ENCODE data around the gene ZCCHC7. TPM values are rescaled to one million over a fixed set of nuclear protein-coding genes. Genes with fewer than 3 reads are reported as not detected.
A peak's percentile ranks its signal among the peaks of the same experiment; 100 is the strongest.

Gene ZCCHC7
- total RNA-seq, 1 donor, result 32.6 TPM

DNA sequence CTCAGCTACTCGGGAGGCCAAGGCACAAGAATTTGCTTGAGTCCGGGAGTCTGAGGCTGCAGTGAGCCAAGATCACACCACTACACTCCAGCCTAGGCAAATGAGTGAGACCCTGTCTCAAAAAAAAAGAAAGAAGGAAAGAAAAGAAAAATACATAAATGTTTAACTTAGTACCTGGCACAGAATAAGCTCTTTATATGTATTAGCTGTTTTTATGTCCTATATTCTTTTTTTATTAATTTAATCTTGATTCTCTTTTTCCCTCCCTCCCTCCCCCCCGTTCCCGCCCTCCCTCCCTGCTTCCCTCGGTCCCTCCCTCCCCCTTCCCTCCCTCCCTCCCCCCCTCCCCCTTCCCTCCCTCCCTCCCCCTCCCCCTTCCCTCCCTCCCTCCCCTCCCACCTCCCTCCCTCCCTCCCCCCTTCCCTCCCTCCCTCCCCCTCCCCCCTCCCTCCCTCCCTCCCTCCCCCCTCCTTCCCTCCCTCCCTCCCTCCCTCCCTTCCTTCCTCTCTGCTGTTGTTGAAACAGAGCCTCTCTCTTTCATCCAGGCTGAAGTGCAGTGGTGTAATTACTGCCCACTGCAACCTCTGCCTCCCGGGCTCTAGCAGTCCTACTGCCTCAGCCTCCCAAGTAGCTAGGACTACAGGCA is 166.3 kb downstream of the ZCCHC7 start:
- Histone ChIP-seq H3K79me2 (ENCODE audit: insufficient read depth, low read length) (peaks cover 4% of the 10 kb centered on the region), H3K4me2 (ENCODE audit: insufficient read depth, low read length) (no peak overlapping the region), H3K27ac (ENCODE audit: low read depth, low read length) (no peak overlapping the region)

GRCh38 chr9:37287317-37287716 is 166.9 kb downstream of the ZCCHC7 start:
- no peak for TF ChIP-seq CTCF (IDR thresholded peaks at IDR 0.05; ENCODE audit: extremely low read depth, low read depth, low read length)
- Histone ChIP-seq H3K4me3 (ENCODE audit: insufficient read depth, low read length) (no peak overlapping the region), H3K4me1 (ENCODE audit: insufficient read depth, low read length) (peaks cover 31% of the 10 kb centered on the region), H3K27me3 (ENCODE audit: insufficient read depth, low read length) (no peaks in the 10 kb centered on the region), H3K9me3 (ENCODE audit: low read depth, low read length) (no peaks in the 10 kb centered on the region), H3K27ac (ENCODE audit: low read depth, low read length) (no peak overlapping the region), H3K36me3 (ENCODE audit: insufficient read depth, low read length) (no peaks in the 10 kb centered on the region), H3K4me2 (ENCODE audit: insufficient read depth, low read length) (no peak overlapping the region), H3K79me2 (ENCODE audit: insufficient read depth, low read length) (peaks cover 4% of the 10 kb centered on the region), H4K20me1 (ENCODE audit: insufficient read depth, low read length) (no peaks in the 10 kb centered on the region), H2AFZ (ENCODE audit: low read length) (no peak overlapping the region)
- DNase-seq (ENCODE audit: insufficient read length, low spot score, missing footprints), result no peak

More for the DNA sequence above, 166.3 kb downstream of the ZCCHC7 start:
- Histone ChIP-seq H3K4me3 (ENCODE audit: insufficient read depth, low read length) (no peak overlapping the region), H3K27me3 (ENCODE audit: insufficient read depth, low read length) (no peaks in the 10 kb centered on the region), H3K36me3 (ENCODE audit: insufficient read depth, low read length) (no peaks in the 10 kb centered on the region), H4K20me1 (ENCODE audit: insufficient read depth, low read length) (no peaks in the 10 kb centered on the region), H3K9me3 (ENCODE audit: low read depth, low read length) (no peaks in the 10 kb centered on the region), H3K4me1 (ENCODE audit: insufficient read depth, low read length) (peaks cover 28% of the 10 kb centered on the region), H2AFZ (ENCODE audit: low read length) (no peak overlapping the region)
- no peak for DNase-seq (ENCODE audit: insufficient read length, low spot score, missing footprints)
- TF ChIP-seq CTCF (IDR thresholded peaks at IDR 0.05; ENCODE audit: extremely low read depth, low read depth, low read length), result no peak

DNA sequence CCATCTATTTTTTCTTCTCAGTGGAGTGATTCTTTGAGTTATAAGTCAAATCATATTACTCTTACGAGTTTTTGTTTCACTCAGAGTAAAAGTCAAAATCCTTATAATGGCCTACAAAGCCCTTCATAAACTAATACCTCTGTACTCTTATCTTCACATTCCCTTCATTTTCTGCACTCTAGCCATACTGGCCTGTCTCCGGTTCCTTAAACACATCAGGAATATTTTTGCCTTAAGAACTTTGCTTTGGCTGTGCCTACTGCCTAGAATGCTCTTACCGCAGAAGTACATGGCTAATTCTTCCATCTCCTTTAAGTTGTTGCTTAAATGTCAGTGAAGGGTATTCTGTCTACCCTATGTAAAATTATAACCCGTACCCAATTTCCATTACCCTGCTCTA is 169.3 kb downstream of the ZCCHC7 start:
- TF ChIP-seq CTCF (IDR thresholded peaks at IDR 0.05; ENCODE audit: extremely low read depth, low read depth, low read length), result no peak
- Histone ChIP-seq H3K27me3 (ENCODE audit: insufficient read depth, low read length) (no peaks in the 10 kb centered on the region), H3K4me2 (ENCODE audit: insufficient read depth, low read length) (no peak overlapping the region), H3K36me3 (ENCODE audit: insufficient read depth, low read length) (no peaks in the 10 kb centered on the region), H3K27ac (ENCODE audit: low read depth, low read length) (no peak overlapping the region), H3K4me3 (ENCODE audit: insufficient read depth, low read length) (no peak overlapping the region), H2AFZ (ENCODE audit: low read length) (no peak overlapping the region), H3K9me3 (ENCODE audit: low read depth, low read length) (no peaks in the 10 kb centered on the region), H4K20me1 (ENCODE audit: insufficient read depth, low read length) (no peaks in the 10 kb centered on the region), H3K79me2 (ENCODE audit: insufficient read depth, low read length) (peaks cover 4% of the 10 kb centered on the region), H3K4me1 (ENCODE audit: insufficient read depth, low read length) (peaks cover 22% of the 10 kb centered on the region)
- DNase-seq (ENCODE audit: insufficient read length, low spot score, missing footprints), result no peak

- Histone ChIP-seq H3K27me3 (ENCODE audit: insufficient read depth, low read length) (no peaks in the 10 kb centered on the region), H4K20me1 (ENCODE audit: insufficient read depth, low read length) (no peaks in the 10 kb centered on the region), H3K79me2 (ENCODE audit: insufficient read depth, low read length) (peaks cover 4% of the 10 kb centered on the region), H2AFZ (ENCODE audit: low read length) (no peak overlapping the region), H3K4me1 (ENCODE audit: insufficient read depth, low read length) (peaks cover 21% of the 10 kb centered on the region), H3K4me2 (ENCODE audit: insufficient read depth, low read length) (peak overlapping the region; percentile 79), H3K36me3 (ENCODE audit: insufficient read depth, low read length) (no peaks in the 10 kb centered on the region), H3K27ac (ENCODE audit: low read depth, low read length) (peak overlapping the region; percentile 93), H3K4me3 (ENCODE audit: insufficient read depth, low read length) (no peak overlapping the region), H3K9me3 (ENCODE audit: low read depth, low read length) (no peaks in the 10 kb centered on the region)
- no peak for DNase-seq (ENCODE audit: insufficient read length, low spot score, missing footprints)
- TF ChIP-seq CTCF (IDR thresholded peaks at IDR 0.05; ENCODE audit: extremely low read depth, low read depth, low read length), result no peak
Observed at GRCh38 chr9:37290366-37290939, 170.1 kb downstream of the ZCCHC7 start.
